Superior temporal gyrus (tissue), 1 donor: ENCODE data around the gene MEST.
"Not testable (repeated sequence)": the region's sequence is repeated elsewhere in the genome, so short reads cannot be mapped to it uniquely, and the experiment has no call there.

ENCODE experiments used
- DNase-seq: peaks from one replicate; pipeline ENCODE4 v3.0.0-alpha.2; 2016; ENCODE audit errors: extremely low spot score

The MEST gene

GRCh38 chr7:130485734-130486113, 6.2 kb upstream of the MEST start:
- no peak for DNase-seq

DNA sequence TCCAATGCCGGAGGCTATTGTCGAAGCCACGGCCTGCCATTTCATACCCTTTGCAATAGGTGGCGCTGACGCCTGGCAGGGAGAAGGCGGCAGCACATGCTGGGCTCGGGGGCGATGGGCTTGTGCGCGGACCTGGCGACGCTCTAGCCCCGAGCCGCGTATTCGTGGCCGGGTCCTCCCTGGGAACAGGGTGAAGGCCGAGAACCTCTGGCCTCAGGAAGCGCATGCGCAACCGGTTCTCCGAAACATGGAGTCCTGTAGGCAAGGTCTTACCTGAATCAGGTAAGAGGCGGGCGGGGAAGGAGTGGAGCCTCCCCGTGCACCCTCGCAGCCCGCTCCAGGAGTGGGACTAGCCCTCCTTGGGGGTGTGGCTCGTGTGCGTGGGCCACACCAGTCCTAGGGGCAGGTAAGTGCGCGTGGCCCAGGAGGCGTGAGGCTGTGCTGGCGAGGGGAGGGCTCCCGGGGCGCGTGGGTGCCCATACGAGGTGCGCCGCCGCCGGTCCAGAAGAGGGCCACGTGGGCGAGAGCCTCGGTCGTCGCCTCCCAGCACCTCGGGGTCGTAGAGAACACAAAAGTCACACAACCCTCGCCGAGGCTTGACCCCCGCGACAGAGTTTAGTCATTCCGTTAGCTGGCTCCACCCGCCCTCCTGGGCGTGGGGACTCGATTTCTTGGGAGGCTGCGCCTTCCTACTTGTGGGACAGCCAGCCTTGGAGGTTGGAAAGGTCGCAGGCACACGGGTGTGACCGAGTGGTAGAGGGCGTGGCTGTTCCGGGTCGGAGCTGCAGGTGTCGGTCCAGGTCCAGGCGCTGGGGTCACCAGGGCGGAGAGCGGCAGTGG, 5.6 kb upstream of the MEST start:
- peak; percentile 45 for DNase-seq

- DNase-seq: no peak
Observed at GRCh38 chr7:130486954-130487436, 4.9 kb upstream of the MEST start.

GRCh38 chr7:130488392-130489139, 3.3 kb upstream of the MEST start:
- DNase-seq: peak; percentile 63

DNA sequence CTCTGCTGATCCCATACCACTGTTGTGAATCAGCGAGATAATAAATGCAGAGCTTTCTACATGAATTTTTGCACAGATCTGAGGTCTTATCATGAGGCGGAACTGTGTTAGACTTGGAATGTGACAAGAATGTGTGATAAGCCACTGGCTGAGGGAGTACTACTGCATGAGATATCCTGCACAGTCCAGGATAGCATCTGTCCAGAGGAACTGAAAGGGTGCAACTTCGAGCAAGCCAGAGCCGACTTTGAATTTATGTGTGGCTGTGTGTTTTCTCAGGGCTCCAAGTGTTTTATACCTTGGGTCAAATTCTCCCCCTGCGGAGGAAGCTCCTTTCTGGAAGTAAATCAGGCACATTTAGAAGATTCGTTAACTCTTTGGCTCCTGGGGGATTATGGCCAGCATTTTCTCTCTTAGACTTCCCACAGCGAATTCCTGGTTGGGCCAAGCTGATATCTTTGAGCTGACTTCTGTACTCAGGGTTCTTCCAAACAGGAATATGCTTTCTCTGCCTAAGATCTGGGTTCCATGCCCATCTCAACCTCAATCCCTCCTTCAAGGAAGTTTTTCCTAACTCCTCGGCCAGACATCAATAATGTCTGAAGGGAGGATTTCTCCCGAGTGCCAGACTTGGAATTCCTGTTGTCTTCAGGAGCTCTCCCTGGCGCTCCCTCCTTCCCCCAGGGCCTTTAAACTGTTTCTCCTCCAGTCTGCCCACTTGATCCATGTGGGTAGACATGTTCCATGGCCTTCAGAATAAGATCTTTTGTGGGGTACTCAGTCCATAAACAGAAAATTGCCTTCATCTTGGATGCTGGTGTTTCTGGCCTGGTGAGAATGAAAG, 2.5 kb upstream of the MEST start:
- peak; percentile 34 for DNase-seq

DNA sequence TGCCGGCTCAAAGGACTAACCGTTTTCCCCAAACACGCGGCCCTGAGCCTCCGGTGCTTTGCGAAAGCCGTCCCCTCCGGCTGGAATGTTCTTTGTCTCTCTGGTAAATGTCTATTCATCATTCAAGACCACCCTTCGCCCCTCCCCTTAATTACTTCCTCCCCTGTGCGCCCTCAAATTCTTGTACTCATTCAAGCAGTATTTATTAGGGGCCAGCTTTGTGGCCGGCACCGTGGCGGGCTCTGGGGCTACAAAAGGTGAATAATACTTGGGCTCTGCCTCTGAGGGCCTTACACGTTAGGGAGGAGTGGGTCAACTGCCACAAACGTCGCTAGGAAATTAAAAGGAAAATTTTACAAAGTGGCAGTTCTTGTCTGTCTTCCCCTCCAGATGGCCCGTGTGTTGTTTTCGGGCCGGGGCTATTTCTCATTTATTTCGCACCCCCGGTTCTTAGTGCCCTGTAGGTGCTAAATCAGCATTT, 1.5 kb upstream of the MEST start:
- DNase-seq: no peak

GRCh38 chr7:130490888-130491804, 739 bp upstream of the MEST start:
- DNase-seq: peak; percentile 60

- no peak for DNase-seq
Observed at GRCh38 chr7:130492523-130493274, 814 bp downstream of the MEST start.

GRCh38 chr7:130493275-130493873, 1.5 kb downstream of the MEST start:
- DNase-seq: no peak

GRCh38 chr7:130494431-130494858, 2.6 kb downstream of the MEST start:
- DNase-seq: no peak

- no peak for DNase-seq
Observed at GRCh38 chr7:130500463-130500862, 8.6 kb downstream of the MEST start.

- DNase-seq: no peak
Observed at GRCh38 chr7:130500910-130501309, 9.0 kb downstream of the MEST start.

DNA sequence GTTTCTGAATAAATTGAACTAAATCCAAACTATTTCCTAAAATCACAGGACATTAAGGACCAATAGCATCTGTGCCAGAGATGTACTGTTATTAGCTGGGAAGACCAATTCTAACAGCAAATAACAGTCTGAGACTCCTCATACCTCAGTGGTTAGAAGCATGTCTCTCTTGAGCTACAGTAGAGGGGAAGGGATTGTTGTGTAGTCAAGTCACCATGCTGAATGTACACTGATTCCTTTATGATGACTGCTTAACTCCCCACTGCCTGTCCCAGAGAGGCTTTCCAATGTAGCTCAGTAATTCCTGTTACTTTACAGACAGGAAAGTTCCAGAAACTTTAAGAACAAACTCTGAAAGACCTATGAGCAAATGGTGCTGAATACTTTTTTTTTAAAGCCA, 13.9 kb downstream of the MEST start:
- DNase-seq: no peak

DNA sequence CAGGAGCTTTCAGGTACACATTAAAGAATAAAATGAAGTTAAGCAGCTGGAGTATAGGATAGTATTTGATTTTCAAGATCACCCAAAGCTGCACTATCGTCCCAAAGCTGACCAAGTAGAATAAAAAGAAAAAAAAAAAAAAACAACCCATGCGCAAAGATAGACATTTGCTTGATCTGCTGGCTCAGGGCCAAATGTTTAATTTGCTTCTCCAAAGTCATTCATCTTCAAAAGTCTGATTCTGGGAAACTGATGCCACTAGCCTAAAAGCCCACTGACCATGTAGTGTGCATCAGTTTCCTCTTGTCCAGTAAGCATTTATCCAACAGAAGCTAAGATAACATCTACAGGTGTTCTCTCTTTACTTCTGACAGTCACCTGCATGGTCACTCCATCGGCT, 14.5 kb downstream of the MEST start:
- no peak for DNase-seq

GRCh38 chr7:130512038-130512437, 20.2 kb downstream of the MEST start:
- not testable (repeated sequence) for DNase-seq

GRCh38 chr7:130513447-130513846, 21.6 kb downstream of the MEST start:
- no peak for DNase-seq

GRCh38 chr7:130515315-130516040, 23.6 kb downstream of the MEST start:
- no peak for DNase-seq

- no peak for DNase-seq
Observed at GRCh38 chr7:130521258-130521951, 29.5 kb downstream of the MEST start.
